Pancreas (tissue), 10 donors: ENCODE results near the gene TRAF4. TPM values are rescaled to one million over a fixed set of nuclear protein-coding genes. Genes with fewer than 3 reads are reported as not detected.
"Not testable (repeated sequence)": the region's sequence is repeated elsewhere in the genome, so short reads cannot be mapped to it uniquely, and the experiment has no call there.

Source experiments
- ATAC-seq, 4 donors: fragments of 200-7000 bp; cut with Tn5 transposase; one replicate each; pipeline versions ENCODE4 v1.8.0 to v1.9.1; 2020; ENCODE audit warnings: mild to moderate bottlenecking in 4 of 4, moderate library complexity in 4 of 4
- DNase-seq, 6 donors: peaks; one replicate each; pipeline ENCODE4 v3.0.0-alpha.2; 2020
- FAIRE-seq: peaks from 2 replicates; lab custom pipeline; 2012; peaks lifted over from hg19 to GRCh38; lab: Jason Lieb, UNC
- H3K27ac ChIP-seq, 4 donors: fragments of 200-600 bp; sonication (generic); 1 replicate in 3 of 4; 2 replicates in 1 of 4; pipeline versions ENCODE4 v1.5.0 to v1.8.0; 2020
- H3K27me3 ChIP-seq, 4 donors: fragments of 200-600 bp; one replicate each; pipeline ENCODE4 v1.8.0; 2021
- H3K36me3 ChIP-seq, 3 donors: fragments of 200-600 bp; sonication (generic) in 1 of 3; one replicate each; pipeline versions ENCODE4 v1.5.0 to v1.8.0; 2020 to 2021
- H3K4me1 ChIP-seq, 3 donors: fragments of 200-600 bp; one replicate each; pipeline ENCODE4 v1.8.0; 2021
- H3K4me3 ChIP-seq, 4 donors: fragments of 200-600 bp; sonication (generic) in 2 of 4; one replicate each; pipeline versions ENCODE4 v1.5.0 to v1.8.0; 2020 to 2021
- H3K9me3 ChIP-seq, 4 donors: fragments of 200-600 bp; one replicate each; pipeline ENCODE4 v1.8.0; 2021
- CTCF ChIP-seq, 4 donors: fragments of 200-600 bp; sonication (generic) in 3 of 4; IDR thresholded peaks; one replicate each; pipeline versions ENCODE4 v1.5.0 to v1.8.0; 2021; ENCODE audit warnings: antibody characterized with exemption in 4 of 4
- WGBS, 2 donors: extraction: QIAGEN DNeasy Blood & Tissue Kit; methylation state at CpG; one replicate each; pipeline ENCODE4 v1.1.7; 2013; 5-methylcytosine and 5-hydroxymethylcytosine counted together
- intact Hi-C, 3 donors: fragments of 100-400 bp; cut with DNase I; formaldehyde crosslinking; loops; one replicate each; pipeline versions ENCODE4 v1.11.1 to v1.14.2; 2022
- polyA plus RNA-seq, 2 donors: library from polyadenylated mRNA; stranded (reverse); fragments of 200-250 nt; gene quantifications; one replicate each; pipeline ENCODE4 v1.2.3, GENCODE V29; 2013
- total RNA-seq, 6 donors: library from RNA; stranded (reverse); fragmentation: NEBNext Ultra II Directional in 4 of 6; extraction: Animal tissue kit (Norgen Biotek cat#: 25700) in 4 of 6; gene quantifications; one replicate each; pipeline versions ENCODE4 v1.2.1 to v1.2.4, GENCODE V29; 2021 to 2023
- donor health status: healthy with polysubstance abuse.
- donor health status: DM: no; HTN: no; CAD: no; lungs with moderate emphysema.
- donor health status: DM: no; HTN: no; CAD: no.
- donor health status: control.
- donor health status: control.
- donor health status: Bipolar disorder and iron deficiency.
- donor health status: DM: yes; HTN: yes; CAD: no.
- donor health status: DM: no; HTN: no; CAD: no.
- donor health status: DM: no; HTN: no; CAD: no.
- donor health status: DM: yes; HTN: yes; CAD: no.

TRAF4 gene
- total and polyA plus RNA-seq, 8 donors: 22.6 to 48.2 (median 33.2) TPM

- WGBS, 2 donors: 87% methylated on average over 10 to 11 of the region's 11 CpGs
- H3K9me3 ChIP-seq: no peaks in the 10 kb centered on the region
- ATAC-seq (no peak), FAIRE-seq (no peak), DNase-seq (peak in 1 of 6 donors; percentile 13)
- peaks cover 0 to 13% (median 0%) of the 10 kb centered on the region in 3 donors for H3K4me1 ChIP-seq
- H3K27me3 ChIP-seq: no peaks in the 10 kb centered on the region
- no peak overlapping the region for H3K27ac ChIP-seq
- no peak for TF ChIP-seq CTCF (IDR thresholded peaks at IDR 0.05)
- H3K4me3 ChIP-seq: no peak overlapping the region
- H3K36me3 ChIP-seq: no peaks in the 10 kb centered on the region
- intact Hi-C loops: no loop called here
These were observed 13.9 kb upstream of the TRAF4 start for GRCh38 chr17:28729950-28730330.

- 88 to 93% methylated on average over 1 of the region's 1 CpG for WGBS, 2 donors
- FAIRE-seq (no peak), DNase-seq (no peak), ATAC-seq (no peak)
- TF ChIP-seq CTCF (IDR thresholded peaks at IDR 0.05): no peak
- Histone ChIP-seq H3K9me3 (no peaks in the 10 kb centered on the region), H3K4me1 (peaks cover 0 to 5% (median 0%) of the 10 kb centered on the region in 3 donors), H3K27me3 (no peaks in the 10 kb centered on the region), H3K27ac (no peak overlapping the region), H3K36me3 (no peaks in the 10 kb centered on the region), H3K4me3 (no peak overlapping the region)
- intact Hi-C loops: no loop called here
These were observed 10.5 kb upstream of the TRAF4 start for GRCh38 chr17:28733346-28733745.

- FAIRE-seq (no peak), ATAC-seq (no peak), DNase-seq (peak in 1 of 6 donors; percentile 3)
- Histone ChIP-seq H3K9me3 (no peaks in the 10 kb centered on the region), H3K27me3 (no peaks in the 10 kb centered on the region), H3K27ac (no peak overlapping the region), H3K4me1 (no peaks in the 10 kb centered on the region), H3K4me3 (no peak overlapping the region), H3K36me3 (no peaks in the 10 kb centered on the region)
- no peak for TF ChIP-seq CTCF (IDR thresholded peaks at IDR 0.05)
- intact Hi-C loops: no loop called here
- 88% methylated on average over 10 of the region's 10 CpGs for WGBS, 2 donors
These were observed 9.0 kb upstream of the TRAF4 start for GRCh38 chr17:28734712-28735241.

- Histone ChIP-seq H3K36me3 (no peaks in the 10 kb centered on the region), H3K4me3 (no peak overlapping the region), H3K9me3 (no peaks in the 10 kb centered on the region), H3K27me3 (no peaks in the 10 kb centered on the region), H3K4me1 (no peaks in the 10 kb centered on the region), H3K27ac (no peak overlapping the region)
- 74 to 76% methylated on average over 5 of the region's 5 CpGs for WGBS, 2 donors
- no peak for FAIRE-seq
- TF ChIP-seq CTCF (IDR thresholded peaks at IDR 0.05): no peak
- DNase-seq: peak in 2 of 6 donors; percentile 12 to 50
- ATAC-seq: peak in 1 of 4 donors; percentile 38
- intact Hi-C loops: no loop called here
These were observed 8.5 kb upstream of the TRAF4 start for GRCh38 chr17:28735242-28735722.

- ATAC-seq, H3K36me3 ChIP-seq, H3K9me3 ChIP-seq, H3K4me3 ChIP-seq, H3K27me3 ChIP-seq, H3K4me1 ChIP-seq, FAIRE-seq, H3K27ac ChIP-seq, DNase-seq, intact Hi-C loops: not testable (repeated sequence)
- 90 to 94% methylated on average over 4 to 5 of the region's 8 CpGs for WGBS, 2 donors
These were observed 7.7 kb upstream of the TRAF4 start for GRCh38 chr17:28735913-28736769.
